MM.1S (cell line): ENCODE measurements around the gene MRRF.

Experiments used
- DNase-seq: peaks from one replicate; pipeline ENCODE4 v3.0.0-alpha.2; 2015
- H2AFZ ChIP-seq: fragments of 300-600 bp; sonication (generic); 2 replicates; pipeline ENCODE4 v1.6.0; 2016; ENCODE audit warnings: antibody characterized with exemption, low read length
- H3F3A ChIP-seq: fragments of 300-600 bp; sonication (generic); 2 replicates; pipeline ENCODE4 v1.6.1; 2016; ENCODE audit warnings: mild to moderate bottlenecking, antibody characterized with exemption, low read length, moderate library complexity, mixed read lengths; ENCODE audit not compliant: insufficient read depth
- H3K27ac ChIP-seq: fragments of 300-600 bp; sonication (generic); 2 replicates; pipeline ENCODE4 v1.5.1; 2016; ENCODE audit warnings: mild to moderate bottlenecking, low read length
- H3K27me3 ChIP-seq: fragments of 300-600 bp; sonication (generic); replicated peaks from 2 replicates; pipeline ENCODE4 v1.6.0; 2016; ENCODE audit warnings: low read length; ENCODE audit not compliant: insufficient read depth
- H3K36me3 ChIP-seq: fragments of 300-600 bp; sonication (generic); replicated peaks from 2 replicates; pipeline ENCODE4 v1.6.1; 2016; ENCODE audit warnings: mild to moderate bottlenecking, low read length, mixed read lengths; ENCODE audit not compliant: insufficient read depth
- H3K4me1 ChIP-seq: fragments of 300-600 bp; sonication (generic); 2 replicates; pipeline ENCODE4 v1.6.1; 2016; ENCODE audit warnings: low read length, mixed read lengths
- H3K4me2 ChIP-seq: fragments of 300-600 bp; sonication (generic); 2 replicates; pipeline ENCODE4 v1.6.0; 2016; ENCODE audit warnings: low read depth, low read length
- H3K4me3 ChIP-seq: fragments of 300-600 bp; sonication (generic); 2 replicates; pipeline ENCODE4 v1.5.1; 2016; ENCODE audit warnings: low read length, mixed read lengths
- H3K79me2 ChIP-seq: fragments of 300-600 bp; sonication (generic); 2 replicates; pipeline ENCODE4 v1.6.1; 2016; ENCODE audit warnings: mixed run types, low read length, mixed read lengths
- H3K9ac ChIP-seq: fragments of 300-600 bp; sonication (generic); 2 replicates; pipeline ENCODE4 v1.6.1; 2016; ENCODE audit warnings: low read length, mixed read lengths
- H3K9me2 ChIP-seq: fragments of 300-600 bp; sonication (generic); replicated peaks from 2 replicates; pipeline ENCODE4 v1.6.1; 2016; ENCODE audit warnings: mild to moderate bottlenecking, low read length, mixed read lengths; ENCODE audit not compliant: insufficient read depth
- H3K9me3 ChIP-seq: fragments of 300-600 bp; sonication (generic); replicated peaks from 2 replicates; pipeline ENCODE4 v1.6.1; 2016; ENCODE audit warnings: mild to moderate bottlenecking, low read length, mixed read lengths; ENCODE audit not compliant: insufficient read depth
- H4K20me1 ChIP-seq: fragments of 300-600 bp; sonication (generic); 2 replicates; pipeline ENCODE4 v1.6.1; 2016; ENCODE audit warnings: mild to moderate bottlenecking, low read length, moderate library complexity, mixed read lengths; ENCODE audit not compliant: insufficient read depth
- EZH2 ChIP-seq: fragments of 300-600 bp; sonication (generic); optimal IDR thresholded peaks from 2 replicates; pipeline ENCODE3; 2017; ENCODE audit warnings: low read depth, mild to moderate bottlenecking, antibody characterized with exemption, low read length, mixed read lengths
- EZH2phosphoT487 ChIP-seq: fragments of 300-600 bp; sonication (generic); IDR thresholded peaks from 2 replicates; pipeline ENCODE4 v1.6.1; 2018; ENCODE audit warnings: antibody characterized with exemption, low read length
- TF ChIP-seq, protein P1 (sequence below): fragments of 300-600 bp; sonication (generic); IDR thresholded peaks from 2 replicates; pipeline ENCODE4 v1.5.1; 2016; ENCODE audit warnings: antibody characterized with exemption, low read length, mixed read lengths

MRRF gene

DNA sequence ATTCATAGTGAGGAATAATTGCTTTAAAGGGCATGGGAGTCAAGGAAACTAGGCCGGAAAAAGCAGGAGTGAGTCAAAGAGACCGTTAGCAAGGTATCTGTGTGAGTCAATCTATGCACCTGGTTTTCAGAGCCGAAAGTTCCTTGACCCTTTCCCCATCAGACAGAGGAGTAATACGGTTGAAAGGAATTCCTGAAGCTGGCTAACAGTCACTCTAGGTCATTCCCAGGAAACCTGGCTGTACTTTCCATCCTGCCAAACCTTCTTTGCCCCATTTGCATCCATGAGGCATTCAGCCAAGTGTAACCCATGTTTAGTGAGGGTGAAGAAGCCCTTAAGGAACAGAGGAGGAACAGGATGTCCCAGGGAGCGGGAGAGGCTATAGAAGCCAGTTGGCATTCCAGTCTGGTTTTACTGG, 16.2 kb upstream of the MRRF start:
- Histone ChIP-seq H3F3A (no peaks in the 10 kb centered on the region), H3K27ac (no peak overlapping the region), H4K20me1 (no peaks in the 10 kb centered on the region), H3K36me3 (peaks cover 7% of the 10 kb centered on the region), H3K4me2 (no peak overlapping the region), H3K9me2 (no peaks in the 10 kb centered on the region), H2AFZ (no peak overlapping the region), H3K4me3 (no peak overlapping the region), H3K4me1 (no peaks in the 10 kb centered on the region), H3K9ac (no peak overlapping the region), H3K79me2 (peaks cover 7% of the 10 kb centered on the region; the same call in 1 of the 2 replicates), H3K27me3 (no peaks in the 10 kb centered on the region), H3K9me3 (no peaks in the 10 kb centered on the region)
- no peak for DNase-seq
- no peak for TF ChIP-seq EZH2

DNA sequence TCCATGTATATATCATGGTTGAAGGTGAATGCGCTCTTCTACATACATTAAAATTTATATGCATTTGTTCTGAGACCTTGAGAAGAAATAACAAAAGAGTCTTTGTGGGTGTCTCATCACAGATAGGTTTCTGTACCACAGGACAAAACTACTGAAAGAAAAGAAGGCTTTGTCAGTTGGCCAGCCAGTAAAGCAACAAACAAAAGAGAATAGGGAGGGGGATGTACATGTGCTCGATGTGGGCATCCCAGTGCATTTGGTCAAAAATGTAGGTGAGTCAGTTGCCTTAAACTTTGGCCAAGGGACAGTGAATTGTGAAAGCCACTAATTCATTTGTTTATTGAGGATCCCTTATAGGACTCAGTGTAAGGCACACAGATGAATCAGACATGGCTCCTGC, 13.3 kb upstream of the MRRF start:
- no peak overlapping the region for H3K4me2 ChIP-seq
- H3K9ac ChIP-seq = no peak overlapping the region
- no peaks in the 10 kb centered on the region for H4K20me1 ChIP-seq
- no peak for DNase-seq
- H3K79me2 ChIP-seq = peaks cover 13% of the 10 kb centered on the region
- no peaks in the 10 kb centered on the region for H3F3A ChIP-seq
- H3K27ac ChIP-seq = no peak overlapping the region
- no peak overlapping the region for H2AFZ ChIP-seq
- H3K4me1 ChIP-seq = no peaks in the 10 kb centered on the region
- no peaks in the 10 kb centered on the region for H3K9me2 ChIP-seq
- H3K9me3 ChIP-seq = no peaks in the 10 kb centered on the region
- H3K27me3 ChIP-seq = no peaks in the 10 kb centered on the region
- TF ChIP-seq, protein P1, sequence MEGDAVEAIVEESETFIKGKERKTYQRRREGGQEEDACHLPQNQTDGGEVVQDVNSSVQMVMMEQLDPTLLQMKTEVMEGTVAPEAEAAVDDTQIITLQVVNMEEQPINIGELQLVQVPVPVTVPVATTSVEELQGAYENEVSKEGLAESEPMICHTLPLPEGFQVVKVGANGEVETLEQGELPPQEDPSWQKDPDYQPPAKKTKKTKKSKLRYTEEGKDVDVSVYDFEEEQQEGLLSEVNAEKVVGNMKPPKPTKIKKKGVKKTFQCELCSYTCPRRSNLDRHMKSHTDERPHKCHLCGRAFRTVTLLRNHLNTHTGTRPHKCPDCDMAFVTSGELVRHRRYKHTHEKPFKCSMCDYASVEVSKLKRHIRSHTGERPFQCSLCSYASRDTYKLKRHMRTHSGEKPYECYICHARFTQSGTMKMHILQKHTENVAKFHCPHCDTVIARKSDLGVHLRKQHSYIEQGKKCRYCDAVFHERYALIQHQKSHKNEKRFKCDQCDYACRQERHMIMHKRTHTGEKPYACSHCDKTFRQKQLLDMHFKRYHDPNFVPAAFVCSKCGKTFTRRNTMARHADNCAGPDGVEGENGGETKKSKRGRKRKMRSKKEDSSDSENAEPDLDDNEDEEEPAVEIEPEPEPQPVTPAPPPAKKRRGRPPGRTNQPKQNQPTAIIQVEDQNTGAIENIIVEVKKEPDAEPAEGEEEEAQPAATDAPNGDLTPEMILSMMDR = no peak
- TF ChIP-seq EZH2 (no peak), EZH2phosphoT487 (no peak)
- no peak overlapping the region for H3K4me3 ChIP-seq
- H3K36me3 ChIP-seq = no peaks in the 10 kb centered on the region; the same call in none of the 2 replicates

DNA sequence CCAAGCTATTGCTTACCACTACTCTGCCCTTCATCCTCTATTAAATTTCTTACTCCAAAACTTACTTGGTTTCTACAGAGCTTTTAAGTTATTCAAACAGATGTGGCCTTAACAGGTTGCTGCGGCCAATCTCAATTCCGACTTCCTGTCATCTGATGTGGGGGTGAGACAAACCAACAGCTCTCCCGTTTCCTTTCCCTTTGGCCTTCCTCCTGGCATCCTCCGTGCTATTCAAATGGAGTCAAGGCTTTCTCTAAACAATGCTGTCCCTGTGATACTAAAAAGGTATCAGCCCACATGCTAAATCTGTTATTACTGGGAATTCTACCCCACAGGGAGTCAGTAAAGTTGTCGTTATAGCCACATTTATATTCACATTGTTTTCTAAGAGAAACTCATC, 11.9 kb upstream of the MRRF start:
- TF ChIP-seq, protein P1 = no peak
- TF ChIP-seq EZH2 = no peak
- TF ChIP-seq EZH2phosphoT487 = no peak
- H3K27ac ChIP-seq = no peak overlapping the region

DNA sequence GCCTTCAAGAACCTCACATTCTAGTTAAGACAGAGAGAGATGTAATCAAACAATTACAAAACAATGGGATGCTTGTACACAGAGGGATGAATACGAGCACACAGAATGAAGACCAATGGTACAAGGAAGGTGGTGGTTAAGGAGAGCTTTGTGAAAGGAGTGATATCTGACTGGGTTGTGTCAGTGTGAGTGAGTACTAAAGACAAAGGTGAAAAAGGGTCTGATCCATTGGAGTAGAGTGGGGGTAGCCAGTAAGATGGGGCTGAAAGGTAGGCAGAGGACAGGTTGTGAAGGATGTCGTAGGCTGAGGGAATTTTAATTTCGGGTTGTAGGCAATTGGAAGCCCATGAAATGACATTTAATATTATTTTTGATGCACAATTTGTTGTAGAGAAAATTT, 9.9 kb upstream of the MRRF start:
- Histone ChIP-seq H3K4me2 (no peak overlapping the region), H3K9me3 (no peaks in the 10 kb centered on the region), H3K79me2 (peaks cover 24% of the 10 kb centered on the region), H3K36me3 (no peaks in the 10 kb centered on the region; the same call in 1 of the 2 replicates), H3K4me1 (no peaks in the 10 kb centered on the region), H3K27me3 (no peaks in the 10 kb centered on the region), H3K27ac (no peak overlapping the region), H3F3A (no peaks in the 10 kb centered on the region), H3K9ac (no peak overlapping the region), H3K9me2 (no peaks in the 10 kb centered on the region), H2AFZ (no peak overlapping the region), H3K4me3 (no peak overlapping the region), H4K20me1 (no peaks in the 10 kb centered on the region)
- no peak for DNase-seq
- TF ChIP-seq, protein P1 = no peak
- no peak for TF ChIP-seq EZH2phosphoT487
- no peak for TF ChIP-seq EZH2

More for the DNA sequence above, 11.9 kb upstream of the MRRF start:
- Histone ChIP-seq H3K27me3 (no peaks in the 10 kb centered on the region), H3K4me1 (no peaks in the 10 kb centered on the region), H3K9ac (no peak overlapping the region), H3F3A (no peaks in the 10 kb centered on the region), H3K4me3 (no peak overlapping the region), H3K9me3 (no peaks in the 10 kb centered on the region), H3K4me2 (no peak overlapping the region), H3K79me2 (peaks cover 22% of the 10 kb centered on the region), H4K20me1 (no peaks in the 10 kb centered on the region), H3K9me2 (no peaks in the 10 kb centered on the region), H2AFZ (no peak overlapping the region), H3K36me3 (no peaks in the 10 kb centered on the region; the same call in 1 of the 2 replicates)
- no peak for DNase-seq
